AG09309 (cell line): Measurements from ENCODE around the gene SYNGR1.

Experiments
- DNase-seq: peaks from one replicate; pipeline ENCODE4 v3.0.0-alpha.2; 2010; ENCODE audit warnings: low read depth
- H3K4me3 ChIP-seq: 2 replicates; pipeline ENCODE4 v1.5.1; 2011; ENCODE audit warnings: mild to moderate bottlenecking, low read depth, low read length, moderate library complexity; ENCODE audit not compliant: control insufficient read depth
- TF ChIP-seq, protein P1 (sequence below): IDR thresholded peaks from 2 replicates; pipeline ENCODE4 v1.5.1; 2011; ENCODE audit warnings: mild to moderate bottlenecking, low read depth, low read length, inconsistent platforms; ENCODE audit not compliant: insufficient read depth, control insufficient read depth; ENCODE audit errors: missing control alignments

SYNGR1 gene

DNA sequence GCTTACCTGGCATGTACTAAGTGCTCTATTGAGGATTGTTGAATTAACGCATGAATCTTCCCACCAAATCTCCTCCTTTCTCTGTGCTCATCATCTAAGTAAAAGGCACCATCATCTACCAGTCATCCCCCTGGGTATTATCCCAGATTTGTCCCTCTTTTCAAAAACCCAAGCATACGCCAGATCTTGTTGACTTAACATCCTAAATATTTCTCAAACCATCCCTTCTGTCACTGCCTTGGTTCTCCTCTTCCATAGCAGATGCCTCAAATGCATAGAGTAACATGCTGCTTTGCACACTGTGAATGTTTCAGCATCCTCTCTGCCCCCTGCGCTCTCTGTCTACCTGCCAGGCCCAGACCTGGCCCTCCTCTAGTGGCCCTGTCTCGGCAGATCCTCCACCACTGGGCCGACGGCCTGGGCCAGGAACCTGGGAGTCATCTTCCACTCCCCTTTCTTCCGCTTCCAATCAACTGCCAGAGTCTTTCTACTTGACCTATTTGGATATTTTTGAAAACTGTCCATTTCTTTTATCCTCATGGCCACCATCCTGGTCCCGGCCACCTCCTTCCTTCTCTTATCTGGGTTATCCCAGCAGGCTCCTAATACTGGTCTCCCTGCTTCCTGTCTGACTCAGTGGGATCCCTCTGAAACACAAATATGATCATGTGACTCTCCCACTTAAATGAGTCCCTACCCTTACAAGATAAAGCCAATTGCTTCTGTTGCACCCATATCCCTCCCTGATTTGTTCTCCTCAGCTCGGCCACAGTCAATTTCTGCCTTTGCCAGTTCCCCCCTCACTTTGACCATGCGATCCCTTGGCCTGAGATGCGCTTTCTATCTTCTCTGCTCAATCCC, 46.4 kb downstream of the SYNGR1 start:
- DNase-seq, result no peak
- no peak overlapping the region for H3K4me3 ChIP-seq

GRCh38 chr22:39396797-39397195, 47.0 kb downstream of the SYNGR1 start:
- no peak overlapping the region for H3K4me3 ChIP-seq
- TF ChIP-seq, protein P1, sequence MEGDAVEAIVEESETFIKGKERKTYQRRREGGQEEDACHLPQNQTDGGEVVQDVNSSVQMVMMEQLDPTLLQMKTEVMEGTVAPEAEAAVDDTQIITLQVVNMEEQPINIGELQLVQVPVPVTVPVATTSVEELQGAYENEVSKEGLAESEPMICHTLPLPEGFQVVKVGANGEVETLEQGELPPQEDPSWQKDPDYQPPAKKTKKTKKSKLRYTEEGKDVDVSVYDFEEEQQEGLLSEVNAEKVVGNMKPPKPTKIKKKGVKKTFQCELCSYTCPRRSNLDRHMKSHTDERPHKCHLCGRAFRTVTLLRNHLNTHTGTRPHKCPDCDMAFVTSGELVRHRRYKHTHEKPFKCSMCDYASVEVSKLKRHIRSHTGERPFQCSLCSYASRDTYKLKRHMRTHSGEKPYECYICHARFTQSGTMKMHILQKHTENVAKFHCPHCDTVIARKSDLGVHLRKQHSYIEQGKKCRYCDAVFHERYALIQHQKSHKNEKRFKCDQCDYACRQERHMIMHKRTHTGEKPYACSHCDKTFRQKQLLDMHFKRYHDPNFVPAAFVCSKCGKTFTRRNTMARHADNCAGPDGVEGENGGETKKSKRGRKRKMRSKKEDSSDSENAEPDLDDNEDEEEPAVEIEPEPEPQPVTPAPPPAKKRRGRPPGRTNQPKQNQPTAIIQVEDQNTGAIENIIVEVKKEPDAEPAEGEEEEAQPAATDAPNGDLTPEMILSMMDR, result no peak
- no peak for DNase-seq

More for the DNA sequence above, 46.4 kb downstream of the SYNGR1 start:
- TF ChIP-seq, protein P1, result no peak

DNA sequence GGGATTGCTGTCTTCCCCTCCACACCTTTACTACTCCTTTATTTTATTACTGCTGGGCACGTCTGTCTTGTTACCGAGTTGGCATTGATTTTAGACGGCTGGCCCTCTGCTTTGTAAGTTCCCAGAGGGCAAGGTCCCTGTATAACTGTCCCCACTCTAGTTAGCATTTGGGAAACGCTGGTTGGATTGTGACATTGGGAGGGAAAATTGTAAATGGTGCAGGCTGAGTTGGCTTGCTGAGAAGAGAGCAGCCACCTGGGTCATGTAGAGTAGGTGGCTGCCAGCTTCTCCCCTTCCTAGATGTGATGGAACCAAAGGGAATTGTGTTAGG, 51.5 kb downstream of the SYNGR1 start:
- no peak overlapping the region for H3K4me3 ChIP-seq
- no peak for DNase-seq
- TF ChIP-seq, protein P1, result no peak

DNA sequence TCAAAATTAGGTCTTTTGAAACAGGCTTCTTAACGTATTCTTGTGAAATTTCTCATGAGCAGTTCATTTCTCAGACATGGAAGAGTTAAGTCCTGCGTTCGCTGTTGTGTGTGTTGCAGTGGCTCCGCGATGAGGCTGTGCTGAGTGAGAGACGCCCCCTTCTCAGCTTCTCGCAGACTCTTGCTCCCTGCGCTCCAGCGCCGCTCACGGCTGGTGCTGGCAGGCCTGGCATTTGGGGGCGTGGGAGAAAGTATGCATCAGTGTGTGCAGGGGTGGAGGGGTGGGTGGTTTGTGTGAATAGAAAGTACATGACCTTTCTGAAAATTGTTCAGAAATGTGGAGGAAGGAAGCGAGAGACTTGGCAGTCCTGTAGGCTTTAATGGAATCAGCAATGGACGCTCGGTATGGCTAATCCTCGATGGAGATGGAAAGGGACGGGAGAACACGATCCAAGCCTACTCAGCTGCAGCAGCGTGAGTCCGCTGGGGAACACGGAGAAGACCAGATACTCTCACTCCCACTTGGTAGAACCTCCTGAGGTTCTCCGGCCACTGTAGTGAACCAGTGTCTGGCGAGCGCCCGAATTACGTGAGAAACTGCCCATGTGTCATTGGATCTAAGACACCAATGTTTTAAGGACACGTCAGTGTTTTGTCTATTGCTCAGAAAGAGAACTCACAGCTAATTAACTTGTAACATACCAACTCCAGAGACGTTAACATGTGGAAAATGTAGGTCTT, 55.7 kb downstream of the SYNGR1 start:
- TF ChIP-seq, protein P1, result no peak
- no peak overlapping the region for H3K4me3 ChIP-seq
- no peak for DNase-seq

DNA sequence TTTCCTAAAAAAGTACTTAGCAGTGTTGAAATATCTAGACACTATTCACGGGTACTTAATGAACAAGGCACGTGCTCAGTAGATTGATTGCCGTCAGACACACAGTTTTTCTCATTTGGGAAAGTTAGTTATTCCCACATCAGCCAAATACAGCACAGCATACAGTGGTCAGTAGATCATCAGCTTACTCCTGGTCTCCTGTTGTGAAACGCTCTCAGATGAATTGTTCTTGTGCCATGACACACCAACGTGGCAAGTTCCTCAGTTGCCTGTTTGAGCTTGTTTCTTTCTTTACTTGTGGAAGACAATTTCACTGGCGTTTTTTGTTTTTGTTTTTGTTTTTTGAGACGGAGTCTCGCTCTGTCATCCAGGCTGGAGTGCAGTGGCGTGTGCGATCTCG, 58.4 kb downstream of the SYNGR1 start:
- no peak overlapping the region for H3K4me3 ChIP-seq
- TF ChIP-seq, protein P1, result no peak
- DNase-seq, result no peak

DNA sequence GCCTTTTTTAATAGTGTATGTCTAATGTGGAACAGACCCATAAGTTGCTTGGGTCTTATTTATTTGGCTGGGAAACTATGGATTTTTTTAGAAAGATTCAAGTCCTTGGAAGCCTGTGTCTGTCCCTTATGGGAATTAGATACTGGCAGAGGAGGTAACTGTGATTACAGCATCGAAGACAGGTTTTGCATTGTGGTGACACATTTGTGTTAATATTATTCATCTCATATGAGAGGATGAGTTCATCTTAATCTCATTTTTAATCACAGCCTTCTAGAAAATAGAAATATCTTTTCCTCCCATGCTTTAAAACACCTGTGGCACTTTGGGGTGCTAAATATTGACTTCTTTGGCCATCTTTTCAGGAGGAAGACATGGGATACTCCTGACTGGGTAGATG, 59.0 kb downstream of the SYNGR1 start:
- DNase-seq, result no peak
- H3K4me3 ChIP-seq, result no peak overlapping the region
- TF ChIP-seq, protein P1, result no peak
